K562 (cell line): Measurements from ENCODE around the gene TMEM176B. TPM values are rescaled to one million over a fixed set of nuclear protein-coding genes. Genes with fewer than 3 reads are reported as not detected.

Experiments used
- ATAC-seq: fragments of 200-7000 bp; cut with Tn5 transposase; 3 replicates; pipeline ENCODE4 v1.9.1; 2020; ENCODE audit warnings: moderate library complexity
- BruUV-seq: library from RNA; stranded (reverse); fragments of 400-500 nt; replicated peaks from 2 replicates; lab custom pipeline; 2021; lab: Mats Ljungman, UMichigan
- CTCF ChIA-PET: fragments of 300-600 bp; formaldehyde crosslinking; extraction: SDS; loops from one replicate; lab custom pipeline; 2021; ENCODE audit warnings: low intra/inter-chr PET ratio; lab: Yijun Ruan, JAX
- POLR2A ChIA-PET: fragments of 300-600, 350-650 bp; sonication (Branson Sonifier 250); formaldehyde crosslinking; extraction: SDS; loops from one replicate; lab custom pipeline; 2021; ENCODE audit warnings: antibody characterized with exemption, inconsistent platforms; lab: Yijun Ruan, JAX
- DNase-seq, 4 experiments: peaks; one replicate each; pipeline versions ENCODE4 v3.0.0 to v3.0.0-alpha.2; 2011 to 2018; ENCODE audit warnings: low spot score in 3 of 4, mixed read lengths in 3 of 4; ENCODE audit errors: extremely low read depth in 1 of 4
- FAIRE-seq: peaks from 2 replicates; lab custom pipeline; 2011; peaks lifted over from hg19 to GRCh38; lab: Jason Lieb, UNC
- H2AFZ ChIP-seq: 2 replicates; pipeline ENCODE4 v1.6.0; 2011; ENCODE audit warnings: low read depth, low read length, control low read depth, inconsistent platforms
- H3K27ac ChIP-seq: fragments of 200-600 bp; 3 replicates; pipeline ENCODE4 v1.8.0; 2011; ENCODE audit warnings: low read depth, mild to moderate bottlenecking, control low read depth, inconsistent platforms, low read length, moderate library complexity, mixed read lengths; ENCODE audit errors: extremely low read depth
- H3K27me3 ChIP-seq, 2 experiments: fragments of 300-600 bp in 1 of 2; 2 replicates in 1 of 2; 3 replicates in 1 of 2; pipeline versions ENCODE4 v1.6.0 to v1.8.0; 2011; ENCODE audit warnings: inconsistent platforms in 2 of 2, low read length in 2 of 2, mild to moderate bottlenecking in 1 of 2, mixed read lengths in 1 of 2, moderate library complexity in 1 of 2; ENCODE audit not compliant: control insufficient read depth in 2 of 2, insufficient read depth in 2 of 2
- H3K36me3 ChIP-seq: fragments of 300-600 bp; 3 replicates; pipeline ENCODE4 v1.8.0; 2011; ENCODE audit warnings: mild to moderate bottlenecking, low read length, inconsistent platforms; ENCODE audit not compliant: control insufficient read depth, insufficient read depth
- H3K4me1 ChIP-seq, 2 experiments: fragments of 200-600 bp in 1 of 2; replicated peaks in 1 of 2; 2 replicates in 1 of 2; 3 replicates in 1 of 2; pipeline versions ENCODE4 v1.5.1 to v1.8.0; 2011; ENCODE audit warnings: inconsistent platforms in 2 of 2, low read length in 2 of 2, mild to moderate bottlenecking in 1 of 2, mixed read lengths in 1 of 2, moderate library complexity in 1 of 2; ENCODE audit not compliant: control insufficient read depth in 2 of 2, insufficient read depth in 2 of 2
- H3K4me2 ChIP-seq: 2 replicates; pipeline ENCODE4 v1.6.1; 2011; ENCODE audit warnings: low read length, control low read depth, inconsistent platforms, mixed read lengths; ENCODE audit not compliant: insufficient read depth
- H3K4me3 ChIP-seq: fragments of 200-600 bp; sonication (generic), shearing (Covaris generic); 2 replicates; pipeline ENCODE4 v1.5.1; 2016; ENCODE audit warnings: control low read depth, inconsistent platforms
- H3K79me2 ChIP-seq: fragments of 200-600 bp; 3 replicates; pipeline ENCODE4 v1.8.0; 2011; ENCODE audit warnings: low read length, inconsistent platforms; ENCODE audit not compliant: control insufficient read depth, insufficient read depth
- H3K9ac ChIP-seq, 2 experiments: 2 replicates each; pipeline versions ENCODE4 v1.6.0 to v1.6.1; 2011; ENCODE audit warnings: low read depth in 2 of 2, low read length in 2 of 2, control low read depth in 1 of 2, inconsistent platforms in 1 of 2, mild to moderate bottlenecking in 1 of 2, mixed read lengths in 1 of 2; ENCODE audit not compliant: insufficient read depth in 1 of 2
- H3K9me1 ChIP-seq: one replicate; pipeline ENCODE4 v1.6.0; 2011; ENCODE audit warnings: inconsistent platforms, mild to moderate bottlenecking, low read length, moderate library complexity; ENCODE audit not compliant: control insufficient read depth, insufficient read depth
- H3K9me3 ChIP-seq: replicated peaks from 2 replicates; pipeline ENCODE4 v1.5.1; 2011; ENCODE audit warnings: low read depth, low read length, inconsistent platforms; ENCODE audit not compliant: control insufficient read depth, insufficient read depth
- H4K20me1 ChIP-seq: replicated peaks from 2 replicates; pipeline ENCODE4 v1.6.1; 2011; ENCODE audit warnings: low read length, inconsistent platforms, mixed read lengths; ENCODE audit not compliant: control insufficient read depth, insufficient read depth
- CREB5 ChIP-seq: fragments of 250-450 bp; sonication (Bioruptor Pico); IDR thresholded peaks from 2 replicates; pipeline ENCODE4 v1.5.0; 2020; ENCODE audit warnings: mild to moderate bottlenecking
- ELF2 ChIP-seq: fragments of 250-450 bp; sonication (Bioruptor Pico); IDR thresholded peaks from 2 replicates; pipeline ENCODE4 v1.5.0; 2021; ENCODE audit warnings: mild to moderate bottlenecking
- ERF ChIP-seq: fragments of 450-650 bp; formaldehyde crosslinking; IDR thresholded peaks from 2 replicates; pipeline ENCODE4 v1.4.0; 2020; ENCODE audit warnings: mild to moderate bottlenecking, mixed read lengths
- GABPA ChIP-seq: fragments of 200-800 bp; sonication (Bioruptor generic); conservative IDR thresholded peaks from 2 replicates; pipeline ENCODE4 v1.6.1; 2016; ENCODE audit warnings: low read depth, missing genetic modification characterization, missing compliant biosample characterization
- GATA2 ChIP-seq: sonication (generic); formaldehyde crosslinking; IDR thresholded peaks from 2 replicates; pipeline ENCODE4 v1.4.0; 2020; ENCODE audit warnings: mild to moderate bottlenecking, missing genetic modification reagents
- GTF2E2 ChIP-seq: fragments of 200-800 bp; sonication (Bioruptor generic); IDR thresholded peaks from 2 replicates; pipeline ENCODE4 v1.6.1; 2016; ENCODE audit warnings: missing genetic modification characterization, missing compliant biosample characterization
- NEUROD1 ChIP-seq: fragments of 150-350 bp; IDR thresholded peaks from 2 replicates; pipeline ENCODE4 v1.6.1; 2014; ENCODE audit warnings: borderline replicate concordance, low read length, low read depth; ENCODE audit not compliant: partially characterized antibody
- NFRKB ChIP-seq: fragments of 450-650 bp; IDR thresholded peaks from 2 replicates; pipeline ENCODE4 v1.6.1; 2016; ENCODE audit warnings: low read depth
- SMAD4 ChIP-seq: fragments of 250-450 bp; sonication (Bioruptor Pico); conservative IDR thresholded peaks from 2 replicates; pipeline ENCODE4 v1.8.0; 2021; ENCODE audit warnings: inconsistent platforms, mild to moderate bottlenecking, moderate library complexity
- TARDBP ChIP-seq: fragments of 450-650 bp; IDR thresholded peaks from 2 replicates; pipeline ENCODE4 v1.6.1; 2016
- XRCC5 ChIP-seq: fragments of 200-400 bp; formaldehyde crosslinking; IDR thresholded peaks from 2 replicates; pipeline ENCODE4 v1.6.1; 2017; ENCODE audit warnings: low read depth, mild to moderate bottlenecking, low read length
- YY1 ChIP-seq, 3 experiments: IDR thresholded peaks; 2 replicates each; pipeline ENCODE4 v1.6.1; 2011; ENCODE audit warnings: low read length in 2 of 3, mild to moderate bottlenecking in 2 of 3, moderate library complexity in 2 of 3, borderline replicate concordance in 1 of 3, control low read depth in 1 of 3, low read depth in 1 of 3; ENCODE audit not compliant: insufficient read depth in 3 of 3, insufficient replicate concordance in 2 of 3, control insufficient read depth in 1 of 3, insufficient read length in 1 of 3; ENCODE audit errors: extremely low read depth in 1 of 3
- ZNF274 ChIP-seq: IDR thresholded peaks from 2 replicates; pipeline ENCODE4 v1.6.1; 2011; ENCODE audit warnings: low read depth, mild to moderate bottlenecking, low read length, moderate library complexity, borderline replicate concordance
- ZNF280B ChIP-seq: fragments of 250-450 bp; sonication (Bioruptor Pico); IDR thresholded peaks from 2 replicates; pipeline ENCODE4 v1.5.1; 2021; ENCODE audit warnings: mild to moderate bottlenecking
- ZNF764 ChIP-seq: fragments of 250-450 bp; sonication (Bioruptor Pico); IDR thresholded peaks from 2 replicates; pipeline ENCODE4 v1.4.0; 2020; ENCODE audit warnings: low read depth, mild to moderate bottlenecking, moderate library complexity
- WGBS: fragments of 100-300 bp; shearing (Covaris generic); methylation state at CpG from one replicate; pipeline ENCODE4 v1.1.6; 2016; ENCODE audit warnings: low coverage, mixed read lengths; ENCODE audit not compliant: insufficient coverage; ENCODE audit errors: missing lambda C conversion rate; 5-methylcytosine and 5-hydroxymethylcytosine counted together
- in situ Hi-C: fragments of 300-500 bp; cut with MboI; formaldehyde crosslinking; loops from 4 replicates; pipeline ENCODE4 v1.15.0; 2018; ENCODE audit warnings: inconsistent platforms, mixed read lengths
- intact Hi-C: fragments of 100-400 bp; cut with micrococcal nuclease; formaldehyde crosslinking; loops from 2 replicates; pipeline ENCODE4 v1.14.2; 2022
- polyA plus RNA-seq, 8 experiments: library from polyadenylated mRNA; depleted of rRNA in 4 of 8; stranded (reverse) in 5 of 8; unstranded in 3 of 8; fragments of >200 nt; fragmentation: Nextera tagmentation in 2 of 8; fragmentation: Illumina TruSeq in 1 of 8; extraction: Ambion mirVana in 2 of 8; extraction: Trizol in 1 of 8; gene quantifications; 2 replicates each; pipeline versions ENCODE4 v1.2.1 to v1.2.3, GENCODE V29; 2011 to 2014; ENCODE audit warnings: inconsistent platforms in 1 of 8, missing spikeins in 1 of 8
- total RNA-seq, 7 experiments: library from RNA; depleted of rRNA in 6 of 7; stranded (reverse); fragments of >200 nt in 6 of 7; fragmentation: Illumina TruSeq in 2 of 7; extraction: Trizol in 2 of 7; gene quantifications; 2 replicates each; pipeline versions ENCODE4 v1.2.1 to v1.2.3, GENCODE V29; 2011 to 2021; ENCODE audit warnings: low replicate concordance in 1 of 7
- TF ChIP-seq, protein P1 (sequence below): fragments of 450-650 bp; formaldehyde crosslinking; IDR thresholded peaks from 2 replicates; pipeline ENCODE4 v1.4.0; 2020; ENCODE audit warnings: mild to moderate bottlenecking, moderate library complexity
- TF ChIP-seq, protein P2 (sequence below): fragments of 250-450 bp; sonication (Bioruptor Pico); IDR thresholded peaks from 2 replicates; pipeline ENCODE4 v1.8.0; 2022; ENCODE audit warnings: moderate library complexity, mild to moderate bottlenecking, inconsistent platforms

The TMEM176B gene
- total and polyA plus RNA-seq, 9 of the 15 experiments (the other 6 are each of a cell fraction or from before 2014, with no cell fraction given) = 0.19 to 0.60 TPM; not detected in 7

DNA sequence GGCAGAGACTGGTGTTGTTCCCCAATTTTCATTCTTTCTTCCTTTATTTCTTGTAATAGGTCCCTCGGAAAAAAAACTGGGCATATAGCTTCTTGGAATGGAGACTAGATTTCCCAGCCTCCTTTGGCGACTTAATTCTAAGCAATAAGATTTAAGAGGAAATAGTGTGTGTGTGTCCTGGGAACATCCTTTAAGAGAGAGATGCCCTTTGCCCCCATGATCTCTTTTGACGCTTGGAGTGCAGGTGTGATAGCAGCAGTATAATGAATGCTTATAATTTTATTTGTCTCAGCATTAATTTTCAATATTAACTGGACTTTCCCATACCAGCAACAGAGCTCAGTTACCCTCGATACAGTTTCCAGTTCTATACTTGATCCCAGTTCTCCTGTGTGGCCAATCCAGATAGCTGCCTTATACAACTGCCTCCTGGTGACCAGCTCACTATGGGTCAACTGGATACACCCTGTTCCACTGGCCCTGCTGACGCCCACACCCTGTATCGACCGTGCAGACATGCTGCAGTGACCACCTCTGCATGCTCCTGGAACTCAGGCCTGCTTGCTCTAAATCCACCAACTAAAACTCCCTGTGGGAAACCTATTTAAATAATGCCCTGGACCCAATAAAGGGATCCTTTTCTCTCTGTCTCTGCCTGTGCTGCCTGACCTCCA lies 14.3 kb upstream of the TMEM176B start:
- POLR2A ChIA-PET = interaction anchor here (0.6 kb wide), 1 partner anchor 54 kb away, joined by 3 read pairs; no protein-coding TSS in a partner anchor
- Histone ChIP-seq H3K27me3 (peaks cover 9 to 20% of the 10 kb centered on the region in 2 experiments), H4K20me1 (no peaks in the 10 kb centered on the region), H3K9me1 (no peaks in the 10 kb centered on the region), H2AFZ (no peak overlapping the region), H3K4me1 (no peaks in the 10 kb centered on the region), H3K36me3 (no peaks in the 10 kb centered on the region), H3K9me3 (no peaks in the 10 kb centered on the region), H3K4me3 (no peak overlapping the region), H3K27ac (no peak overlapping the region), H3K9ac (no peak overlapping the region), H3K4me2 (no peak overlapping the region), H3K79me2 (no peaks in the 10 kb centered on the region)
- ATAC-seq = no peak
- in situ Hi-C loops (no loop called here), intact Hi-C loops (no loop called here)
- 0% methylated on average over 7 of the region's 7 CpGs for WGBS
- BruUV-seq = no TSS peak
- no peak for FAIRE-seq
- no peak for DNase-seq
- no peak for TF ChIP-seq CREB5
- no peak for TF ChIP-seq NFRKB
- TF ChIP-seq, protein P1, sequence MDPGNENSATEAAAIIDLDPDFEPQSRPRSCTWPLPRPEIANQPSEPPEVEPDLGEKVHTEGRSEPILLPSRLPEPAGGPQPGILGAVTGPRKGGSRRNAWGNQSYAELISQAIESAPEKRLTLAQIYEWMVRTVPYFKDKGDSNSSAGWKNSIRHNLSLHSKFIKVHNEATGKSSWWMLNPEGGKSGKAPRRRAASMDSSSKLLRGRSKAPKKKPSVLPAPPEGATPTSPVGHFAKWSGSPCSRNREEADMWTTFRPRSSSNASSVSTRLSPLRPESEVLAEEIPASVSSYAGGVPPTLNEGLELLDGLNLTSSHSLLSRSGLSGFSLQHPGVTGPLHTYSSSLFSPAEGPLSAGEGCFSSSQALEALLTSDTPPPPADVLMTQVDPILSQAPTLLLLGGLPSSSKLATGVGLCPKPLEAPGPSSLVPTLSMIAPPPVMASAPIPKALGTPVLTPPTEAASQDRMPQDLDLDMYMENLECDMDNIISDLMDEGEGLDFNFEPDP (CRISPR knock-in tag) = no peak
- TF ChIP-seq GABPA (tag) = no peak
- TF ChIP-seq TARDBP = no peak
- TF ChIP-seq GATA2 = no peak
- TF ChIP-seq SMAD4 = no peak
- TF ChIP-seq ERF (CRISPR knock-in tag) = no peak
- no peak for TF ChIP-seq ZNF280B
- no peak for TF ChIP-seq GTF2E2
- no peak for TF ChIP-seq ZNF764
- TF ChIP-seq, protein P2, sequence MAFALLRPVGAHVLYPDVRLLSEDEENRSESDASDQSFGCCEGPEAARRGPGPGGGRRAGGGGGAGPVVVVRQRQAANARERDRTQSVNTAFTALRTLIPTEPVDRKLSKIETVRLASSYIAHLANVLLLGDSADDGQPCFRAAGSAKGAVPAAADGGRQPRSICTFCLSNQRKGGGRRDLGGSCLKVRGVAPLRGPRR (CRISPR knock-in tag) = no peak
- TF ChIP-seq ELF2 = no peak
- no peak for TF ChIP-seq ZNF274
- TF ChIP-seq NEUROD1 = no peak
- TF ChIP-seq XRCC5 = no peak
- TF ChIP-seq YY1 (IDR thresholded peaks at IDR 0.05; ENCODE audit: borderline replicate concordance in 1 of 3, control insufficient read depth in 1 of 3, extremely low read depth in 1 of 3, insufficient read depth in 3 of 3, insufficient read length in 1 of 3, insufficient replicate concordance in 2 of 3, low read depth in 1 of 3, low read length in 2 of 3) = no peak
- CTCF ChIA-PET = no interaction called here
